Type B pancreatic cell (in vitro differentiated cells): ENCODE measurements around the gene ZNF460. TPM values are rescaled to one million over a fixed set of nuclear protein-coding genes. Genes with fewer than 3 reads are reported as not detected.

Source experiments
- DNase-seq: peaks from one replicate; pipeline ENCODE4 v3.0.0; 2021; ENCODE audit warnings: mixed read lengths; ENCODE audit not compliant: unreplicated experiment; ENCODE audit errors: extremely low spot score
- H3K27ac Mint-ChIP-seq: 2 replicates; pipeline ENCODE4 v1.8.0; 2021; ENCODE audit warnings: mild to moderate bottlenecking, mixed read lengths
- H3K27me3 Mint-ChIP-seq: 2 replicates; pipeline ENCODE4 v1.8.0; 2021; ENCODE audit warnings: mixed read lengths
- H3K36me3 Mint-ChIP-seq: 2 replicates; pipeline ENCODE4 v1.8.0; 2021; ENCODE audit warnings: mixed read lengths
- H3K4me1 Mint-ChIP-seq: one replicate; pipeline ENCODE4 v1.8.0; 2021; ENCODE audit warnings: mixed read lengths; ENCODE audit not compliant: unreplicated experiment
- H3K4me3 Mint-ChIP-seq: 2 replicates; pipeline ENCODE4 v1.8.0; 2021; ENCODE audit warnings: mild to moderate bottlenecking, mixed read lengths
- H3K9me3 Mint-ChIP-seq: 2 replicates; pipeline ENCODE4 v1.8.0; 2021; ENCODE audit warnings: mixed read lengths
- CTCF ChIP-seq: fragments of 200-600 bp; sonication (generic); conservative IDR thresholded peaks from 2 replicates; pipeline ENCODE4 v1.5.0; 2021; ENCODE audit warnings: antibody characterized with exemption, mild to moderate bottlenecking
- long read RNA-seq: library from polyadenylated mRNA; unstranded; transcript quantifications from one replicate; pipeline ENCODE4 v2.0.0, GENCODE V29; 2020
- total RNA-seq: library from RNA; stranded (reverse); gene quantifications from 2 replicates; pipeline ENCODE4 v1.2.1, GENCODE V29; 2021; ENCODE audit warnings: low replicate concordance

ZNF460 gene
- 58.4 and 66.1 TPM in 2 replicates for total RNA-seq
- long read RNA-seq, partial matches to known transcripts = 0 of 4 reads
- long read RNA-seq, other reads (novel, unspliced or antisense) = 2 of 4 reads

DNA sequence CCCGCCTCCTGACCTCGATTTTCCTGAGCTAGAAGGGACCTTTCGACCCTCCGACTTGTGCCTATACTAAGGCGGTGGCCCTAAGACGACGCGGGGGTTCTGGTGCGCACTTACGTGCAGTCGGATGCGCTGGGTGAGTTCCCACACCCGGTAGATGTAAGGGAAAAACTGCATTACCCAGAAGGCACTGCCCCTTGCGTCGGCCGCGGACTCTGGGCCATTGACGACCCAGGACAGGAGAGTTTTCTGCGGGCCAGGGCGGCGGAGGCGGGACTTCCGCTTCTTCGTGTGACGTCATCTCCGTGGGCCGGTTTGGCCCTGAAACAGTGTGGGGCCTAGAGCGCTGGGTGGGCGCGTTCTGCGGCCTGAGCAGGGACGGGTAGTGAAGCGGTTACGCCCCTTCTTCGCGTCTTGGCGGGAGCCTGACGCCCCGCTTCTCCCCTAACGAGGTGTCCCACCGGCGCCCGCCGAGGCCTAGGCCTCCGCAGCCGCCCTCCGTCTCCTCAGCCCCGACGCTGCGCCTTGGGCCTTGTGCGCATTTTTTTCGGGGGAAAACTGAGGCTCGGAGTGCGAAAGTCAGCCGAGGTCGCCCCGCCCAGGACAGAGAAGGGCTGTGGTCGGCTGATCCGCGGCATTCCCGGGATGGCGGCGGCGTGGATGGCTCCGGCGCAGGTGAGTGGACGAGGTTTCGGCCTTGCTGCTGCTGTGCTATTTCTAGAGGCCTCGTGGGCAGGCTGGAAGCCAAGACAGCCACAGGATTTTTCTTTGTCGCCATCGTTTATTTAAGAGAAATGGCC is at the start of gene ZNF460:
Gene ZNF460 (plus strand): TSS at position 321 of the 797 bp plus-strand sequence. CDS start 322 bp downstream, at position 643.
- Mint-ChIP-seq H3K27ac (no peak within 1 kb of the TSS), H3K4me1 (peaks cover 21% of the 10 kb centered on the region)

GRCh38 chr19:57231686-57232085 is 48.6 kb upstream of the ZNF460 start:
- Mint-ChIP-seq H3K4me1 (no peaks in the 10 kb centered on the region), H3K36me3 (no peaks in the 10 kb centered on the region), H3K27ac (no peak overlapping the region), H3K4me3 (no peak overlapping the region), H3K27me3 (peaks cover 7% of the 10 kb centered on the region), H3K9me3 (no peaks in the 10 kb centered on the region)
- TF ChIP-seq CTCF = no peak
- peak; percentile 16 for DNase-seq

More for the DNA sequence above, at the start of gene ZNF460:
- TF ChIP-seq CTCF = peak; percentile 18
- peak; percentile 96 for DNase-seq
- Mint-ChIP-seq H3K9me3 (no peaks in the 10 kb centered on the region), H3K27me3 (no peaks in the 10 kb centered on the region), H3K36me3 (peaks cover 18% of the 10 kb centered on the region), H3K4me3 (no peak within 1 kb of the TSS)

DNA sequence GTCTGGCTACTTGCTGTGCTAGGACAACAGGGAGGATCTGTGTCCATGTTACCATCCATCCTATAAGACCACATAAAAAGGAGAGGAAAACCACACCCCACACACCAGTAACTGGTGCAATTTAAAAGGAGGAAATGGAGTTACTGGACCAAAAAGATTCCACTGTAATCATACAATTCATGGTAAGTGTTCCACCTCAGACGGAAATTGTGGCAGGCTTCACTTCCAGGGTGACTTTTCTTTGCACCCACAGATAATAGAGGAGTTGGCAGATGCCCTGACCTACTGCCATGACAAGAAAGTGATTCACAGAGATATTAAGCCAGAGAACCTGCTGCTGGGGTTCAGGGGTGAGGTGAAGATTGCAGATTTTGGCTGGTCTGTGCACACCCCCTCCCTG is 47.1 kb upstream of the ZNF460 start:
- Mint-ChIP-seq H3K4me1 (no peaks in the 10 kb centered on the region), H3K36me3 (no peaks in the 10 kb centered on the region), H3K27ac (no peak overlapping the region), H3K9me3 (no peaks in the 10 kb centered on the region), H3K4me3 (no peak overlapping the region), H3K27me3 (peaks cover 7% of the 10 kb centered on the region)
- TF ChIP-seq CTCF = no peak
- DNase-seq = peak; percentile 7

- H3K27ac Mint-ChIP-seq = peak overlapping the region; percentile 98
- TF ChIP-seq CTCF = no peak
Measured at GRCh38 chr19:57239982-57240310, 40.3 kb upstream of the ZNF460 start.

GRCh38 chr19:57240311-57241090 is 39.8 kb upstream of the ZNF460 start, which contains the start of gene ZNF805:
ZNF805 (plus strand) TSS chr19:57240632; CDS start chr19:57240892, 260 bp downstream.
- Mint-ChIP-seq H3K36me3 (peaks cover 11% of the 10 kb centered on the region), H3K4me3 (peak within 1 kb of the TSS; percentile 96), H3K27me3 (no peaks in the 10 kb centered on the region), H3K4me1 (peaks cover 25% of the 10 kb centered on the region), H3K27ac (peak within 1 kb of the TSS; percentile 98), H3K9me3 (no peaks in the 10 kb centered on the region)
- DNase-seq = peak; percentile 93
- no peak for TF ChIP-seq CTCF

More at GRCh38 chr19:57239982-57240310, 40.3 kb upstream of the ZNF460 start:
- H3K27me3 Mint-ChIP-seq = no peaks in the 10 kb centered on the region
- H3K4me3 Mint-ChIP-seq = peak overlapping the region; percentile 96
- peaks cover 25% of the 10 kb centered on the region for H3K4me1 Mint-ChIP-seq
- H3K36me3 Mint-ChIP-seq = peaks cover 9% of the 10 kb centered on the region
- DNase-seq = no peak
- no peaks in the 10 kb centered on the region for H3K9me3 Mint-ChIP-seq
